Caco-2 (cell line): Measurements from ENCODE around the gene C1R. TPM values are rescaled to one million over a fixed set of nuclear protein-coding genes. Genes with fewer than 3 reads are reported as not detected.

Source experiments
- BruUV-seq: library from RNA; stranded (reverse); fragments of 400-500 nt; replicated peaks from 2 replicates; lab custom pipeline; 2021; lab: Mats Ljungman, UMichigan
- CTCF ChIA-PET: fragments of 300-600 bp; sonication (Branson Sonifier 250); formaldehyde crosslinking; loops from one replicate; lab custom pipeline; 2022; ENCODE audit warnings: antibody characterized with exemption; lab: Charles Lee
- POLR2A ChIA-PET: fragments of 300-600 bp; sonication (Branson Sonifier 250); formaldehyde crosslinking; loops from one replicate; lab custom pipeline; 2022; ENCODE audit warnings: antibody characterized with exemption; lab: Charles Lee
- DNase-seq, 2 experiments: peaks; one replicate each; pipeline versions ENCODE4 v3.0.0 to v3.0.0-alpha.2; 2020 to 2022
- H3K27me3 ChIP-seq: replicated peaks from 2 replicates; pipeline ENCODE4 v1.6.0; 2011; ENCODE audit warnings: low read length; ENCODE audit not compliant: control insufficient read depth, insufficient read depth
- H3K36me3 ChIP-seq: 2 replicates; pipeline ENCODE4 v1.5.1; 2011; ENCODE audit warnings: low read length; ENCODE audit not compliant: control insufficient read depth, insufficient read depth
- H3K4me1 ChIP-seq: fragments of 250-450 bp; sonication (Bioruptor Pico); 2 replicates; pipeline ENCODE4 v1.5.1; 2020; ENCODE audit warnings: mild to moderate bottlenecking
- H3K4me3 ChIP-seq: 2 replicates; pipeline ENCODE4 v1.5.1; 2011; ENCODE audit warnings: low read depth, mild to moderate bottlenecking, control low read depth, low read length
- H3K9me3 ChIP-seq: fragments of 250-450 bp; sonication (Bioruptor Pico); 2 replicates; pipeline ENCODE4 v1.5.1; 2020; ENCODE audit warnings: mild to moderate bottlenecking, moderate library complexity
- H3K27ac Mint-ChIP-seq: one replicate; pipeline ENCODE4 v1.8.0; 2022; ENCODE audit warnings: mixed read lengths; ENCODE audit not compliant: unreplicated experiment
- H3K27me3 Mint-ChIP-seq: one replicate; pipeline ENCODE4 v1.8.0; 2022; ENCODE audit warnings: mixed read lengths; ENCODE audit not compliant: insufficient read depth, unreplicated experiment
- H3K36me3 Mint-ChIP-seq: one replicate; pipeline ENCODE4 v1.8.0; 2022; ENCODE audit warnings: mild to moderate bottlenecking, mixed read lengths; ENCODE audit not compliant: insufficient read depth, unreplicated experiment
- H3K4me1 Mint-ChIP-seq: one replicate; pipeline ENCODE4 v1.8.0; 2022; ENCODE audit warnings: low read depth, mixed read lengths; ENCODE audit not compliant: unreplicated experiment
- H3K4me3 Mint-ChIP-seq: one replicate; pipeline ENCODE4 v1.8.0; 2022; ENCODE audit warnings: mild to moderate bottlenecking, moderate library complexity, mixed read lengths; ENCODE audit not compliant: unreplicated experiment
- H3K9me3 Mint-ChIP-seq: one replicate; pipeline ENCODE4 v1.8.0; 2022; ENCODE audit warnings: mixed read lengths; ENCODE audit not compliant: unreplicated experiment
- intact Hi-C: fragments of 100-400 bp; cut with micrococcal nuclease; formaldehyde crosslinking; loops from one replicate; pipeline ENCODE4 v1.10.0; 2022; ENCODE audit not compliant: unreplicated experiment
- total RNA-seq: library from RNA; stranded (reverse); gene quantifications from 2 replicates; pipeline ENCODE4 v1.2.3, GENCODE V29; 2022
- TF ChIP-seq, protein P1 (sequence below), 2 experiments: fragments of 200-600 bp in 1 of 2; IDR thresholded peaks; 1 replicate in 1 of 2; 2 replicates in 1 of 2; pipeline versions ENCODE4 v1.5.1 to v1.8.0; 2011 to 2022; ENCODE audit warnings: antibody characterized with exemption in 1 of 2, control low read depth in 1 of 2, inconsistent platforms in 1 of 2, low read depth in 1 of 2, low read length in 1 of 2, mild to moderate bottlenecking in 1 of 2, moderate library complexity in 1 of 2; ENCODE audit not compliant: insufficient read depth in 1 of 2, severe bottlenecking in 1 of 2, unreplicated experiment in 1 of 2

The C1R gene
- total RNA-seq, 1 experiment from 2014 or later: 3.9 TPM

DNA sequence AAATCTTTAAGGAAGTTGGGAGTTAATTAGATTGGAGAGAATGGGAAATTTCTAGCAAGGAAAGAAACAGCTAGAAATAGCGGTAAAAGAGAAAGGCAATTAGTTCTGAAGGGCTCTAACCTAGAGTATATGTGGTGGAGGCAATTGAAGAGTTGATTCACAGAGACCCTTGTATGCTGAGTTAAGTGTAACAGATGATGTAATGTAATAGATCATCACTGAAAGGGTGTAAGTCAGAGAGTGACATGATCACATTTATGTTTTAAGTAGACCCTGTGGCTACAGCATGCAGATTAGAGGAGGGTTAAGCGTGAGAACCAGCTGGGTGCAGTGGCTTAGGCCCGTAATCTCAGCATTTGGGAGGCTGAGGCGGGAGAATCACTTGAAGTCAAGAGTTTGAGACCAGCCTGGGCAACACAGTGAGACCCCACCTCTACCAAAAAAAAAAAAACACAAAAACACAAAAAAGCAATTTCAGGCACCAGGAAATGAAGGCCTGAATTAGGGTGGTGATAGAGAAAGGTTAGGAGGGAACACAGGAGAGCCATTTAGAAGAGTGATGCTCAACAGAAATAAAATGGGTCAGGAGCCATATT lies 33.5 kb upstream of the C1R start:
- H3K36me3 ChIP-seq: 0 out of 2 replicates have a peak, but pooled peaks cover 2% of the 10 kb centered on the region
- no peaks in the 10 kb centered on the region for H3K27me3 ChIP-seq
- TF ChIP-seq, protein P1, sequence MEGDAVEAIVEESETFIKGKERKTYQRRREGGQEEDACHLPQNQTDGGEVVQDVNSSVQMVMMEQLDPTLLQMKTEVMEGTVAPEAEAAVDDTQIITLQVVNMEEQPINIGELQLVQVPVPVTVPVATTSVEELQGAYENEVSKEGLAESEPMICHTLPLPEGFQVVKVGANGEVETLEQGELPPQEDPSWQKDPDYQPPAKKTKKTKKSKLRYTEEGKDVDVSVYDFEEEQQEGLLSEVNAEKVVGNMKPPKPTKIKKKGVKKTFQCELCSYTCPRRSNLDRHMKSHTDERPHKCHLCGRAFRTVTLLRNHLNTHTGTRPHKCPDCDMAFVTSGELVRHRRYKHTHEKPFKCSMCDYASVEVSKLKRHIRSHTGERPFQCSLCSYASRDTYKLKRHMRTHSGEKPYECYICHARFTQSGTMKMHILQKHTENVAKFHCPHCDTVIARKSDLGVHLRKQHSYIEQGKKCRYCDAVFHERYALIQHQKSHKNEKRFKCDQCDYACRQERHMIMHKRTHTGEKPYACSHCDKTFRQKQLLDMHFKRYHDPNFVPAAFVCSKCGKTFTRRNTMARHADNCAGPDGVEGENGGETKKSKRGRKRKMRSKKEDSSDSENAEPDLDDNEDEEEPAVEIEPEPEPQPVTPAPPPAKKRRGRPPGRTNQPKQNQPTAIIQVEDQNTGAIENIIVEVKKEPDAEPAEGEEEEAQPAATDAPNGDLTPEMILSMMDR (IDR thresholded peaks at IDR 0.05; ENCODE audit: insufficient read depth in 1 of 2, low read depth in 1 of 2, low read length in 1 of 2, severe bottlenecking in 1 of 2, unreplicated experiment in 1 of 2): no peak
- intact Hi-C loops: no loop called here
- peaks cover 50% of the 10 kb centered on the region for H3K4me1 Mint-ChIP-seq
- no peak overlapping the region for H3K27ac Mint-ChIP-seq
- CTCF ChIA-PET: interaction anchor here (0.6 kb wide), 2 partner anchors 15 to 127 kb away, joined by 3 to 7 read pairs; no protein-coding TSS in a partner anchor
- peaks cover 12% of the 10 kb centered on the region for H3K36me3 Mint-ChIP-seq
- no peaks in the 10 kb centered on the region for H3K9me3 Mint-ChIP-seq
- no peaks in the 10 kb centered on the region for H3K9me3 ChIP-seq
- no peak overlapping the region for H3K4me3 Mint-ChIP-seq
- peaks cover 35% of the 10 kb centered on the region for H3K4me1 ChIP-seq
- no peak for DNase-seq
- H3K27me3 Mint-ChIP-seq: no peaks in the 10 kb centered on the region
- BruUV-seq: TSS peak; percentile 13
- POLR2A ChIA-PET: interaction anchor here (0.6 kb wide), 1 partner anchor 179 kb away, joined by 4 read pairs; no protein-coding TSS in a partner anchor
- H3K4me3 ChIP-seq: no peak overlapping the region

DNA sequence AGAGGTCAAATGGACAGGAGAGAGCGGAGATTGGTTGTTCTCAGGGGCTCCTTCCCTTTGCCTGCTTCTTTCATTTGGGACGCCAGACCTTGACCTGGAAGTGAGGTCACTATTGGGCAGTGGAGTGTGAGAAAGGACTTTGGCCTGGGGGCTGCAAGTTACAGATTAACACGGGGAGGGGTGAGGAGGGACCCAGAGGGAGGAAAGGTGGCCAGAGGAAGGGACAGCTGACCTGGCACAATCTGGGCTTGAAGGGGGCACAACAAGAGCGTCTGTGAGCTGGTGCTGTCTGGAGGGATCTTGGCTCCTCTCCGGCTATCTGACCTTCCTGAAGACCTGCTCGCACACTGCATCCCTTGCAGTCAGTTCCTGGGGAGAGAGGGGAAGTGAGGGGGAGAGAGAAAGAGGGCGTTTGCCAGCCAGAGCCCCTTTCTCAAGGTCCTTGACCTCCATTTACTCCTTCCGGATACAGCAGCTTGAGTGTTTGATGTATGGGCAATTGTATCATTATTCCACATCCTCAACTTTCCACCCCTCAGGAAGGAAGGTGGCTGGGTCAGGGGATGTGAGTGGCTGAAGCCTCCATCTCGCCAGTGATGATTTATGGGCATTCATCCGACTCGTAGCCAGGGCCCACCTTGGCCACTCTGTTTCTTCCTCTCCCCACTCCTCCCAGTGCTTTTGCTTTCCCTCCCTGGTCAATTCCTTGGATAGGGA lies 31.7 kb upstream of the C1R start:
- Mint-ChIP-seq H3K4me3 (no peak overlapping the region), H3K27me3 (no peaks in the 10 kb centered on the region), H3K27ac (no peak overlapping the region), H3K9me3 (no peaks in the 10 kb centered on the region), H3K4me1 (peaks cover 43% of the 10 kb centered on the region), H3K36me3 (no peaks in the 10 kb centered on the region)
- TSS peak; percentile 10 for BruUV-seq
- Histone ChIP-seq H3K27me3 (no peaks in the 10 kb centered on the region), H3K9me3 (no peaks in the 10 kb centered on the region), H3K36me3 (0 out of 2 replicates have a peak, but pooled peaks cover 2% of the 10 kb centered on the region), H3K4me1 (peaks cover 30% of the 10 kb centered on the region), H3K4me3 (no peak overlapping the region)
- TF ChIP-seq, protein P1 (IDR thresholded peaks at IDR 0.05; ENCODE audit: insufficient read depth in 1 of 2, low read depth in 1 of 2, low read length in 1 of 2, severe bottlenecking in 1 of 2, unreplicated experiment in 1 of 2): no peak
- DNase-seq: peak; percentile 51 to 61
- intact Hi-C loops: no loop called here
- ChIA-PET CTCF (interaction anchor here (1.6 kb wide), 1 partner anchor 15 kb away, joined by 7 read pairs; the partner anchor contains the start of gene C1RL), POLR2A (no interaction called here)
